ENCODE results near the gene UEVLD. TPM values are rescaled to one million over a fixed set of nuclear protein-coding genes. Genes with fewer than 3 reads are reported as not detected.

Gene UEVLD
- total and polyA plus RNA-seq, 2 experiments from 2014 or later = 20.9 to 42.0 TPM

GRCh38 chr11:18540207-18541009 lies 48.1 kb downstream of the UEVLD start:
- Histone ChIP-seq H3K4me1 (ENCODE audit: insufficient read depth) (no peaks in the 10 kb centered on the region), H2AFZ (no peak overlapping the region), H3K4me2 (ENCODE audit: unreplicated experiment) (no peak overlapping the region), H3K79me2 (ENCODE audit: insufficient read depth) (no peaks in the 10 kb centered on the region), H3K36me3 (ENCODE audit: low read depth) (peaks cover 9% of the 10 kb centered on the region; the same call in 1 of the 2 replicates), H4K20me1 (ENCODE audit: insufficient read depth) (no peaks in the 10 kb centered on the region), H3F3A (ENCODE audit: insufficient read depth) (no peaks in the 10 kb centered on the region), H3K9me2 (ENCODE audit: insufficient read depth) (no peaks in the 10 kb centered on the region), H3K27ac (no peak overlapping the region), H3K9ac (no peak overlapping the region), H3K4me3 (no peak overlapping the region), H3K27me3 (replicated peaks; ENCODE audit: insufficient read depth) (no peaks in the 10 kb centered on the region), H3K9me3 (ENCODE audit: low read depth) (no peaks in the 10 kb centered on the region)
- TF ChIP-seq EZH2phosphoT487 (IDR thresholded peaks at IDR 0.05; ENCODE audit: insufficient read depth, low read depth) (no peak), EZH2 (IDR thresholded peaks at IDR 0.05; ENCODE audit: insufficient read depth, poor library complexity, severe bottlenecking) (no peak)
- 77 to 95% methylated on average over 1 of the region's 1 CpG for WGBS, 2 experiments (ENCODE audit: low coverage in 1 of 2, low lambda C conversion rate in 2 of 2, missing lambda C conversion rate in 2 of 2)
- peak; percentile 28 for DNase-seq
- in situ Hi-C loops (cut with MboI) = no loop called here

- TF ChIP-seq EZH2 (IDR thresholded peaks at IDR 0.05; ENCODE audit: insufficient read depth, poor library complexity, severe bottlenecking) = no peak
- no peak for TF ChIP-seq EZH2phosphoT487 (IDR thresholded peaks at IDR 0.05; ENCODE audit: insufficient read depth, low read depth)
- Histone ChIP-seq H3K4me3 (no peak overlapping the region), H4K20me1 (ENCODE audit: insufficient read depth) (no peaks in the 10 kb centered on the region), H3K4me2 (ENCODE audit: unreplicated experiment) (no peak overlapping the region), H3K79me2 (ENCODE audit: insufficient read depth) (peaks cover 4% of the 10 kb centered on the region; the same call in 1 of the 2 replicates), H3K4me1 (ENCODE audit: insufficient read depth) (no peaks in the 10 kb centered on the region), H3K27ac (no peak overlapping the region), H3K36me3 (ENCODE audit: low read depth) (peaks cover 17% of the 10 kb centered on the region), H2AFZ (no peak overlapping the region), H3F3A (ENCODE audit: insufficient read depth) (peaks cover 9% of the 10 kb centered on the region), H3K9me3 (ENCODE audit: low read depth) (no peaks in the 10 kb centered on the region), H3K9me2 (ENCODE audit: insufficient read depth) (no peaks in the 10 kb centered on the region), H3K27me3 (replicated peaks; ENCODE audit: insufficient read depth) (no peaks in the 10 kb centered on the region), H3K9ac (no peak overlapping the region)
- DNase-seq = no peak
- 49 to 52% methylated on average over 1 of the region's 1 CpG for whole genome bisulfite sequencing, 2 experiments (ENCODE audit: low coverage in 1 of 2, low lambda C conversion rate in 2 of 2, missing lambda C conversion rate in 2 of 2)
- in situ Hi-C loops (cut with MboI) = no loop called here
Observed at GRCh38 chr11:18536209-18536608, 52.3 kb downstream of the UEVLD start.

GRCh38 chr11:18534245-18534644 lies 54.3 kb downstream of the UEVLD start:
- 100% methylated on average over 1 of the region's 1 CpG for WGBS, 2 experiments (ENCODE audit: low coverage in 1 of 2, low lambda C conversion rate in 2 of 2, missing lambda C conversion rate in 2 of 2)
- in situ Hi-C loops (cut with MboI) = no loop called here

GRCh38 chr11:18533365-18533764 lies 55.2 kb downstream of the UEVLD start:
- Histone ChIP-seq H2AFZ (no peak overlapping the region), H3F3A (ENCODE audit: insufficient read depth) (peaks cover 22% of the 10 kb centered on the region), H3K27ac (no peak overlapping the region), H3K27me3 (replicated peaks; ENCODE audit: insufficient read depth) (no peaks in the 10 kb centered on the region), H3K79me2 (ENCODE audit: insufficient read depth) (peaks cover 20% of the 10 kb centered on the region), H3K9me3 (ENCODE audit: low read depth) (no peaks in the 10 kb centered on the region), H3K36me3 (ENCODE audit: low read depth) (peaks cover 24% of the 10 kb centered on the region), H3K9ac (no peak overlapping the region), H3K4me1 (ENCODE audit: insufficient read depth) (no peaks in the 10 kb centered on the region), H3K9me2 (ENCODE audit: insufficient read depth) (no peaks in the 10 kb centered on the region), H4K20me1 (ENCODE audit: insufficient read depth) (no peaks in the 10 kb centered on the region), H3K4me2 (ENCODE audit: unreplicated experiment) (no peak overlapping the region), H3K4me3 (no peak overlapping the region)
- 84 to 88% methylated on average over 3 of the region's 3 CpGs for WGBS, 2 experiments (ENCODE audit: low coverage in 1 of 2, low lambda C conversion rate in 2 of 2, missing lambda C conversion rate in 2 of 2)
- DNase-seq = no peak
- in situ Hi-C loops (cut with MboI) = no loop called here
- no peak for TF ChIP-seq EZH2 (IDR thresholded peaks at IDR 0.05; ENCODE audit: insufficient read depth, poor library complexity, severe bottlenecking)
- TF ChIP-seq EZH2phosphoT487 (IDR thresholded peaks at IDR 0.05; ENCODE audit: insufficient read depth, low read depth) = no peak

More at GRCh38 chr11:18534245-18534644, 54.3 kb downstream of the UEVLD start:
- H3K9ac ChIP-seq = no peak overlapping the region
- H3K27me3 ChIP-seq (replicated peaks; ENCODE audit: insufficient read depth) = no peaks in the 10 kb centered on the region
- no peaks in the 10 kb centered on the region for H3K4me1 ChIP-seq (ENCODE audit: insufficient read depth)
- H3K9me2 ChIP-seq (ENCODE audit: insufficient read depth) = no peaks in the 10 kb centered on the region
- no peak overlapping the region for H3K27ac ChIP-seq
- H3K9me3 ChIP-seq (ENCODE audit: low read depth) = no peaks in the 10 kb centered on the region
- H3K36me3 ChIP-seq (ENCODE audit: low read depth) = peaks cover 20% of the 10 kb centered on the region
- H4K20me1 ChIP-seq (ENCODE audit: insufficient read depth) = no peaks in the 10 kb centered on the region
- no peak overlapping the region for H3K4me2 ChIP-seq (ENCODE audit: unreplicated experiment)
- TF ChIP-seq EZH2phosphoT487 (IDR thresholded peaks at IDR 0.05; ENCODE audit: insufficient read depth, low read depth) = no peak
- H3F3A ChIP-seq (ENCODE audit: insufficient read depth) = peaks cover 13% of the 10 kb centered on the region
- peaks cover 12% of the 10 kb centered on the region for H3K79me2 ChIP-seq (ENCODE audit: insufficient read depth)
- DNase-seq = no peak
- H3K4me3 ChIP-seq = no peak overlapping the region
- no peak overlapping the region for H2AFZ ChIP-seq
